NCI-H128 (cell line): ENCODE measurements around the gene PAPOLG.

Experiments used
- DNase-seq: peaks from one replicate; lab custom pipeline; 2025; ENCODE audit not compliant: unreplicated experiment; lab: John Stamatoyannopoulos, UW

Gene PAPOLG

DNA sequence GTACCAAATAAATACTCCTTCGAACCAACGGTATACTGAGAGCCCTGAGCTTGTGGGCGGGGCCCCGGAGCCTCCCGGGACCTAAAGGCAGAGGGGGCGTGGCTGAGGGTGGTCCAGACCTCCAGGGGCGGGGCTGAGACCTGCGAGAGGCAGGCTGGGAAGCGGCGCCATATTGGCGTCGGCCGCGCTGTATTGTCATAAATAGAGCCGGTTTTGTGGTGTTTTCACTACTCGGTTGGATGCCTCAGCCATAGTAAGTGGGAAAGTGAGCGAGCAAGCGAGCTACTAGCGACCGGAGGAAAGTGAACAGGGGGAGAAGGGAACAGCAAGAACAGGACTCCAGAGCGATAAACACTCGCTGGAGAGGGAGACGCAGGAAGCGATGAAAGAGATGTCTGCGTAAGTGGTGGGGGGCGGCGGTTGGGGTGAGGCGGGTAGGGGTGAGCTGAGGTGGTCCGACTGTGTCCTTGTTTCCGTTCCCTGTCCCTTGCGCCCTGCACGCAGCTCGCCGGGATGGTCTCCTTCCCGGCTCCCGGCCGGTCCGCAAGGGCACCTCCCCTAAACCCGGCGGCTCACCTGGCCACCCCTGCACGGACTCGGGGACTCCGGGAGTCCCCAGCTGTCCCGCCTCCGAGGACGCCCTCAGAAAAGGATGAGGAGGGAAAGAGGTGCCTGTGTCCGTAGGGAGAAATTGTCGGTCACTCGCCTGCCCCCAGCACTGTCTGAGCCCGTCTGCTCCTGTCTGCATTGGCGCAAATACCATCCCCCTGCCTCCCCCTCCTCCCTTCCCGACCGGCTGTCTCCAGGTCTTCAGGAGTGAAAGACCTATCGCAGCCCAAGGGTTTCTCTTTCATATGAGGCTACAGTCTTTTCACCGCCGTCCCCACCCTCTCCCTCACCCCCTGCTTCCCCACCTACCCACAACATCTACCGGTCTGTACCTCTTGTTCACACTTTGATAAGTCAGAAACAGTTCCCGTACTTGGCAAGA lies at the start of gene PAPOLG:
Gene PAPOLG (plus strand): TSS at position 172 of the 991 bp plus-strand sequence. CDS start 211 bp downstream, at position 383.
- DNase-seq = peak; percentile 90

- peak; percentile 4 for DNase-seq
Observed at GRCh38 chr2:60707750-60708371, 48.2 kb upstream of the PAPOLG start.

- no peak for DNase-seq
Observed at GRCh38 chr2:60708630-60709320, 47.3 kb upstream of the PAPOLG start.

- DNase-seq = no peak
Observed at GRCh38 chr2:60710707-60711106, 45.4 kb upstream of the PAPOLG start.

- DNase-seq = no peak
Observed at GRCh38 chr2:60715561-60715960, 40.5 kb upstream of the PAPOLG start.

DNA sequence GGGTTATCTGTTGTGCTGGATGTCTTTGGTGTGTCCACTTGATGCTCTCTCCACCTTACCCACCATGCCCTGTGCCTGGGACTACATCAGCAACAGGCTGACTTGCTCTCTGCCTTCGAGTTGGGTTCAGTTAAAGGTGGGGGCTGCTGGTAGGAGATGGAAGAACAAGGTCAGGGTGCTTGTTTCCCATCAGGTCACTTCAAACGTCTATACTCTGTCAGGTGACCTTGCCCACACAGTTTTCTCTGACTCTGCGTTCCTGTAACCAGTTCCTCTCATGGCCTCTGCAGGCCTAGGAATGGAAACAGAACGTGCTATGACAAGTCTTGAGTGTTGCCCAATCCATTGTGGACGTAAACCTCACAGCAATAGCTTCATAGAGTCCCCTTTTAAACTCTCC lies 38.4 kb upstream of the PAPOLG start:
- DNase-seq = no peak

DNA sequence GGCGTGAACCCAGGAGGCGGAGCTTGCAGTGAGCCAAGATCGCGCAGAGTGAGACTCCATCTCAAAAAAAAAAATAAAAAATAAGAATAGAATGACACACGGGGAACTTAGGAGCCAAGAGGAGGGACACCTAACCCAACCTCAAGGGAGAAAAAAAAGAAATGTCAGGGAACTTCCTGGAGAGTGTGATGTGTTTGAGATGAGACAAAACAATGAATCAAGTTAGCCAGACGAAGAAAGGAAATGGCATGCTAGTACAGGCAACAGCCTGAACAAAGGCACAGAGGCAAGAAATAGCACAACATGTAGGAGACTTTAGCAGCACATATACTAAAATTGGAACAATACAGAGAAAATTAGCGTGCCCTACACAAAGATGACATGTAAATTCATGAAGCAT lies 36.7 kb upstream of the PAPOLG start:
- no peak for DNase-seq

- no peak for DNase-seq
Observed at GRCh38 chr2:60725466-60725865, 30.6 kb upstream of the PAPOLG start.

DNA sequence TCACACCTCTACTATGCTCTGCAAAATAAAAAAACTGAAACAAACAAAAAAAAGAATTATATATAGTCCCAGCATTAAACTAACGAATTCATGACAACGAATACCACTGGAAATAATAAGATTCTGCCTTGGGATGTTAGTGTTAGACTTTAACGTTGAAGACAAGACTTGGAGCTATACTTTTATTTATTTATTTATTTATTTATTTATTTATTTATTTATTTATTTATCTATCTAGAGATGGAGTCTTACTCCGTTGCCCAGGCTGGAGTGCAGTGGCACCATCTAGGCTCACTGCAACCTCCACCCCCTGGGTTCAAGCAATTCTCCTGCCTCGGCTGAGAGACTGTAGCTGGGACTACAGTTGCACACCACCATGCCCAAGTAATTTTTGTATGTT lies 27.2 kb upstream of the PAPOLG start:
- DNase-seq = no peak

DNA sequence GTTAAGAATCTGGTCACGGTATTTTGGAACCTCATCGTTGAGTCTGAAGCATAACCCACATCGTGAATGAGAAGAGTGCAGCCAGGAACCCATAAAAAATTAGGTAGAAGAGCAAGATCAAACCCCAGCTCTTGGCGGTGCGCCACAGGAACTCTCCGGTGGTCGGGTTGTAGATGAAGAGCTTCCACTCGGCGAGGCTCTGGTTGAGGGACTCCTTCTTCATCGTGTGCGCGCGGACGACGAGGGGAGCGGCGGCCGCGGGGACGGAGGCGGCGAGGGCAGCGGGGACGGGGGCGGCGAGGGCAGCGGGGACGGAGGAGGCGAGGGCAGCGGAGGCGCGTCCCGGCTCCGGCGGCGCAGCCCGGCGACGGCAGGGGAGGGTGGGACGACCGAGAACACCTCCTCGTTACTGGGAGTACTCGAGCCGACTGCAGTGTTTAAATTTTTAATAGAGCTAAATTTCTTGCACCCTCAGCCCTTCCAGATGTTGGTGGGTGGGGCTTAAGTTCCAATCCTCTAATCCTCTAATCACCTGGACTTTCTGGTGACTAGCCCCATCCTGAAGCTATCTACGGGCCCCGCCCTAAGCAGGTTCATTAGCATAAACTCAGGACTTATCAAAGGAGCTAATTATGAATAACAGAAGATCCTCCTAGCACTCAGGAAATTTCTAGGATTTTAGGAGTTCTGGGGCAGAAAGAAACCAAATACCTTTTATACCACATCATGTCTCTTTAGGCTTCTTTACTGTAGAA lies 20.4 kb upstream of the PAPOLG start:
- no peak for DNase-seq

- no peak for DNase-seq
Observed at GRCh38 chr2:60738679-60739078, 17.4 kb upstream of the PAPOLG start.

- no peak for DNase-seq
Observed at GRCh38 chr2:60739156-60739555, 16.9 kb upstream of the PAPOLG start.

GRCh38 chr2:60741576-60741975 lies 14.5 kb upstream of the PAPOLG start:
- no peak for DNase-seq

DNA sequence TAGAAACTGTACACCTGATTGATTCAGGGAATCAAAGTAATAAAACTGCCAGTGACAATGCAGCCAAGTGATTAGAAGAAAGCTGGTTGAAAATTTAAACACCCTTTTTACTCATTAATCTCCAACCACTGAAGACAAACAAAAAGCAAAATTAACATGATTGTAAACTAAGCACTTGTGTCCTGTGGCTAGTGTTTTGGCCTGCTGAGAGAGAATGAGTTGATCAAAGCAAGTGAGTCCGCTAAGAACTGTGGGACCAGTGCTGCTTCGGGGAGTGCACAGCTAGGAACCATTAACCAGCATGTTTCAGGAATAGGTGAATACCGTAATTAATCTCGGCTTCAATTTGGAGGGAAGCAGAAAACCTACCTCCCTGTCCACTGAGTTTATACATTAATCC lies 13.6 kb upstream of the PAPOLG start:
- no peak for DNase-seq

DNA sequence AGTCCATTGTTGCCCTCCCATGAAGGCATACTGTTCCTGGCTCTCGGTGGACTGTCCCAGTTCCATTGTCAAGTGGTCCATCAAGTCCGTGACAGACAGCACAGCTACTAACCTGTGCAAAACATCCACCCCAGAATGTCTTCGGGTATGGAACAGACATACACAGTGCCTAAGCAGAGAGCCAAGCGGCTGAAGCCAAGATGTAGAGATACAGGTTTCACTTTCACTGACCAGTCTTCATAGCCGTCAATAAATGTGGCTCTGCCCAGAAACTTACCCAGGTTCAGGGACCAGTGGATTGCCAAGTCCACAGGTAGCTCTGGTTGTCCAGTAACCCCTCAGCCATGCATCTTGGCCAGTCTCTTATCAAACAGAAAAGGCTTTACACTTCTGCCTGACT lies 10.7 kb upstream of the PAPOLG start:
- no peak for DNase-seq

- DNase-seq = no peak
Observed at GRCh38 chr2:60745761-60746160, 10.3 kb upstream of the PAPOLG start.

DNA sequence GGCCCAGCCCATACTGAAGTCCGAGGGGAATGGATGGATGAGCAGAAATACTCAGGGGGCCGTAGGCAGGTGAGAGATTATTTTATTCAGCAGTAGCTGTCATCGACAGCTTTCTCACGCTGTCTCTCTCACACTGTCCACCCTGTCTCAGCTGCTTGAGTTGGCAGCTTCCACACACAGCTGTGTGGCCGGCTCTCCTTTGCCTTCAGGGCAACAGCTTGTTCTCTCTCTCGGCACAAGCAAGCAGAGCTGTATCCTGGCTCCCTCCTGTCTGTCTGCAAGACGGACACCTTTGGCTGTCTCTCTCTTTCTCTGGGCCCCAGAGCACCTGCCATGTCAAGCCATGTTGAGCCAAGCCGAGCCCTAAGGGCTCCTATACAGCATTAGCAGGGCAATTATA lies 9.8 kb upstream of the PAPOLG start:
- DNase-seq = no peak

DNA sequence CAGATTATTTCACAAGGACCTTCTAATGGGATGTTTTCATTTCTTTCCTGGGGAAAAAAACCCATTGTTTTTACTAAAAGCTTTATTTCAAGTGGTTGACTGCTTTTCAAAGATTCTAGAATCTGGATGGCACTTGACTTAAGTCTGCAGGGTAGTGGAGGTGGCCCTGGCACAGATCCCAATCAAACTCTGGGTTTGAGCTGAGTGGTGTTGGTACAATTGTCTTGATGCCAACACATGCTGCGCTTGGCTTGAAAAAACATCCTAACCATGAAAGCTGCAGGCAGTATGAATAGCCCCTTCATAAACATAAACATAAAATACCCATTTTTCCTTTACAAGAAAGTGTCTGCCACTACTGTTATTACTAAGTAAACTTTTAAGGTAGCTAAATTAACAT lies 3.6 kb downstream of the PAPOLG start:
- DNase-seq = peak; percentile 89

DNA sequence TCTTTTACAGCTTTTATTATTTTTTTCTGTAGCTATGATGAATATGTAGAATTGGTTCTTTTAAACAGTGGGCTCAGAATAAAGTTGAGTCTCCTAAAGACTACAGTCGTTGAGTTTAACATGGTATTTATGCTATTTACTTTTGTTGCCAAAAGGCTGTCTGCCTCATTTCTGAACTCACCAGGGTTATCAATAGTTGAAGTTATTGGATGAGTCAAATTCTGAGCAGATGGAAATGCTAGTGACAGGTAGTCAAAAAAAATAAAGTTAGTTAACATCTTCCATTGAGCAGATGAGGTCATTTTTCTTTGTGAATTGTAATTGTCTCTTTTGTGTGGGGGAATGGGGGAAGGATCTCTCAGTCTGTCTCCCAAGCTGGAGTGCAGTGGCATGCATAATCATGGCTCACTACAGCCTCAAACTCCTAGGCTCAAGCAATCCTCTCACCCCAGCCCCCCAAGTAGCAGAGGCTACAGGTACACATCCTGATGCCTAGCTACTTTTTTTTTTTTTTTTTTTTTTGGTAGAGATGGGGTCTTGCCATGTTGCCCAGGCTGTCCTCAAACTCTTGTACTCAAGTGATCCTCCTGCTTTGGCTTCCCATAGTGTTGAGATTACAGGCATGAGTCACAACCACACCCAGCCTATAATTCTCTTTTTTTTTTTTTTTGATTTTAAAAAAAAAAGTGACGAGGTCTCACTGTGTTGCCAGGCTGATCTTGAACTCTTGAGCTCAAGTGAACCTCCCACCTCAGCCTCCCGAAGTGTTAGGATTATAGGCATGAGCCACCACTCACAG lies 8.9 kb downstream of the PAPOLG start:
- DNase-seq = no peak

DNA sequence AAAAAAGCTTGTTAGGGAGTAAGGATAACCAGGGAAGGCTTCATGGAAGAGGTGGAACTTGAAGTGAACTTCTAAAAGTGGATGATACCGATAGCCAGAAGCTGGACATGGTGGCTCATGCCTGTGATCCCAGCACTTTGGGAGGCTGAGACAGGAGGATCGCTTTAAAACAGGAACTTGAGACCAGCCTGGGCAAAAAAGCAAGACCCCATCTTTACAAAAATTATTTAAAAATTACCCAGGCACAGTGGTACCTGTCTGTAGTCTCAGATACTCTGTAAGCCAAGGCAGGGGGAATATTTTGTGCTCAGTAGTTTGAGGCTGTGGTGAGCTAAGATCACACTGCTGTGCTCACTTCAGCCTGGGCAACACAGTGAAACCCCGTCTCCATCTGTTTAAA lies 10.2 kb downstream of the PAPOLG start:
- no peak for DNase-seq
